CD14-positive monocyte (primary cell): ENCODE results near the gene DNAJC18. TPM values are rescaled to one million over a fixed set of nuclear protein-coding genes. Genes with fewer than 3 reads are reported as not detected.

Experiments
- DNase-seq, 3 donors: peaks; one replicate each; pipeline ENCODE4 v3.0.0-alpha.2; 2011 to 2022
- H2AFZ ChIP-seq: 2 replicates; pipeline ENCODE4 v1.6.0; 2012; ENCODE audit warnings: mild to moderate bottlenecking, low read depth, low read length, inconsistent platforms; ENCODE audit not compliant: insufficient read depth, poor library complexity, severe bottlenecking
- H3K27ac ChIP-seq, 2 donors: 1 replicate in 1 of 2; 2 replicates in 1 of 2; pipeline ENCODE4 v1.5.1; 2012 to 2013; ENCODE audit warnings: low read length in 2 of 2, control low read depth in 1 of 2, inconsistent platforms in 1 of 2, low read depth in 1 of 2, mild to moderate bottlenecking in 1 of 2
- H3K27me3 ChIP-seq, 2 donors: one replicate each; pipeline versions ENCODE4 v1.6.0 to v1.6.1; 2011 to 2013; ENCODE audit warnings: low read length in 2 of 2; ENCODE audit not compliant: control insufficient read depth in 2 of 2, insufficient read depth in 2 of 2
- H3K36me3 ChIP-seq, 2 donors: replicated peaks in 1 of 2; 1 replicate in 1 of 2; 2 replicates in 1 of 2; pipeline versions ENCODE4 v1.5.1 to v1.6.1; 2012 to 2013; ENCODE audit warnings: low read length in 2 of 2, control low read depth in 1 of 2, inconsistent platforms in 1 of 2, mild to moderate bottlenecking in 1 of 2; ENCODE audit not compliant: insufficient read depth in 2 of 2, control insufficient read depth in 1 of 2
- H3K4me1 ChIP-seq, 2 donors: 1 replicate in 1 of 2; 2 replicates in 1 of 2; pipeline versions ENCODE4 v1.5.1 to v1.6.1; 2012 to 2013; ENCODE audit warnings: low read length in 2 of 2, control low read depth in 1 of 2, inconsistent platforms in 1 of 2, mild to moderate bottlenecking in 1 of 2, moderate library complexity in 1 of 2; ENCODE audit not compliant: insufficient read depth in 2 of 2, control insufficient read depth in 1 of 2
- H3K4me2 ChIP-seq: replicated peaks from 2 replicates; pipeline ENCODE3; 2012; ENCODE audit warnings: low read length, moderate library complexity, mild to moderate bottlenecking; ENCODE audit not compliant: poor library complexity, severe bottlenecking; ENCODE audit errors: extremely low read depth
- H3K4me3 ChIP-seq, 3 experiments: fragments of 200-600 bp in 1 of 3; sonication (generic) in 1 of 3; replicated peaks in 1 of 3; 1 replicate in 2 of 3; 2 replicates in 1 of 3; pipeline ENCODE4 v1.5.1; 2011 to 2013; ENCODE audit warnings: low read length in 3 of 3, mild to moderate bottlenecking in 3 of 3, control low read depth in 2 of 3, low read depth in 2 of 3, inconsistent platforms in 1 of 3, moderate library complexity in 1 of 3
- H3K79me2 ChIP-seq: 2 replicates; pipeline ENCODE4 v1.6.0; 2012; ENCODE audit warnings: mild to moderate bottlenecking, control low read depth, inconsistent platforms, low read length, moderate library complexity; ENCODE audit not compliant: insufficient read depth
- H3K9ac ChIP-seq: 2 replicates; pipeline ENCODE4 v1.6.0; 2017; ENCODE audit warnings: low read length, mild to moderate bottlenecking; ENCODE audit not compliant: insufficient read depth, poor library complexity, severe bottlenecking
- H3K9me3 ChIP-seq, 2 donors: replicated peaks in 1 of 2; 1 replicate in 1 of 2; 2 replicates in 1 of 2; pipeline versions ENCODE4 v1.5.1 to v1.6.1; 2012 to 2013; ENCODE audit warnings: low read length in 2 of 2, control low read depth in 1 of 2; ENCODE audit not compliant: control insufficient read depth in 1 of 2, insufficient read depth in 1 of 2
- H4K20me1 ChIP-seq: 2 replicates; pipeline ENCODE4 v1.6.0; 2012; ENCODE audit warnings: mild to moderate bottlenecking, low read length, control low read depth, moderate library complexity; ENCODE audit not compliant: insufficient read depth
- H3K27ac Mint-ChIP-seq, 7 donors: one replicate each; pipeline ENCODE4 v1.8.0; 2020; ENCODE audit warnings: mild to moderate bottlenecking in 7 of 7, mixed read lengths in 7 of 7, moderate library complexity in 6 of 7, inconsistent platforms in 2 of 7
- H3K27me3 Mint-ChIP-seq, 3 donors: one replicate each; pipeline ENCODE4 v1.8.0; 2021 to 2022; ENCODE audit warnings: low read depth in 3 of 3, mild to moderate bottlenecking in 3 of 3, mixed read lengths in 3 of 3, moderate library complexity in 3 of 3, inconsistent platforms in 1 of 3
- H3K36me3 Mint-ChIP-seq, 2 donors: one replicate each; pipeline ENCODE4 v1.8.0; 2020; ENCODE audit warnings: mixed read lengths in 2 of 2, inconsistent platforms in 1 of 2, mild to moderate bottlenecking in 1 of 2
- H3K4me1 Mint-ChIP-seq: one replicate; pipeline ENCODE4 v1.8.0; 2020; ENCODE audit warnings: mild to moderate bottlenecking, mixed read lengths
- H3K4me3 Mint-ChIP-seq, 2 donors: one replicate each; pipeline ENCODE4 v1.8.0; 2020; ENCODE audit warnings: mild to moderate bottlenecking in 2 of 2, mixed read lengths in 2 of 2, moderate library complexity in 1 of 2
- H3K9me3 Mint-ChIP-seq, 7 donors: one replicate each; pipeline ENCODE4 v1.8.0; 2020 to 2022; ENCODE audit warnings: mixed read lengths in 7 of 7, mild to moderate bottlenecking in 6 of 7, moderate library complexity in 6 of 7, inconsistent platforms in 2 of 7
- CTCF ChIP-seq: fragments of 200-600 bp; IDR thresholded peaks from one replicate; pipeline ENCODE4 v1.8.0; 2022; ENCODE audit warnings: antibody characterized with exemption, mild to moderate bottlenecking
- WGBS: methylation state at CpG from one replicate; pipeline ENCODE4 v1.1.5; 2013; ENCODE audit warnings: missing lambda C conversion rate; ENCODE audit not compliant: insufficient coverage; 5-methylcytosine and 5-hydroxymethylcytosine counted together
- intact Hi-C, 2 donors: fragments of 100-400 bp; cut with micrococcal nuclease; formaldehyde crosslinking; loops; one replicate each; pipeline versions ENCODE4 v1.15.0 to v1.15.1; 2023
- polyA plus RNA-seq, 3 donors: library from polyadenylated mRNA; depleted of rRNA in 1 of 3; unstranded in 2 of 3; stranded (reverse) in 1 of 3; fragments of 300-500 nt in 2 of 3; fragments of >200 nt in 1 of 3; fragmentation: Illumina TruSeq in 2 of 3; gene quantifications; 1 replicate in 2 of 3; 2 replicates in 1 of 3; pipeline ENCODE4 v1.2.3, GENCODE V29; 2012 to 2021

DNAJC18 gene
- polyA plus RNA-seq, 3 donors, result 0.87 to 2.6 (median 2.2) TPM

GRCh38 chr5:139384591-139385051 lies 54.7 kb downstream of the DNAJC18 start:
- Histone ChIP-seq H3K9me3 (no peaks in the 10 kb centered on the region), H2AFZ (peak overlapping the region; percentile 84), H4K20me1 (no peaks in the 10 kb centered on the region), H3K4me1 (peaks cover 22 to 30% of the 10 kb centered on the region in 2 donors), H3K4me3 (peak overlapping the region in 2 of 3 experiments; percentile 55 to 86), H3K36me3 (no peaks in the 10 kb centered on the region), H3K79me2 (no peaks in the 10 kb centered on the region), H3K9ac (peak overlapping the region; percentile 58), H3K27me3 (no peaks in the 10 kb centered on the region), H3K4me2 (peak overlapping the region; percentile 80), H3K27ac (peak overlapping the region in 1 of 2 donors; percentile 70)
- H3K36me3 Mint-ChIP-seq, result no peaks in the 10 kb centered on the region
- H3K4me3 Mint-ChIP-seq, result peak overlapping the region; percentile 90 to 93
- WGBS, result 74% methylated on average over 6 of the region's 9 CpGs
- no peaks in the 10 kb centered on the region for H3K9me3 Mint-ChIP-seq
- intact Hi-C loops, result no loop called here
- TF ChIP-seq CTCF, result no peak
- peaks cover 2 to 16% (median 9%) of the 10 kb centered on the region in 3 donors for H3K27me3 Mint-ChIP-seq
- DNase-seq, result no peak
- H3K27ac Mint-ChIP-seq, result peak overlapping the region in 3 of 7 donors; percentile 60 to 71 (median 65)
- H3K4me1 Mint-ChIP-seq, result peaks cover 36% of the 10 kb centered on the region

- H3K4me2 ChIP-seq, result peak overlapping the region; percentile 80
- H4K20me1 ChIP-seq, result no peaks in the 10 kb centered on the region
- Mint-ChIP-seq H3K9me3 (no peaks in the 10 kb centered on the region), H3K4me1 (peaks cover 32% of the 10 kb centered on the region), H3K4me3 (peak overlapping the region in 1 of 2 donors; percentile 51), H3K27me3 (peaks cover 0 to 12% (median 5%) of the 10 kb centered on the region in 3 donors), H3K27ac (no peak overlapping the region), H3K36me3 (no peaks in the 10 kb centered on the region)
- no peak for DNase-seq
- H3K4me1 ChIP-seq, result peaks cover 22 to 30% of the 10 kb centered on the region in 2 donors
- H3K9ac ChIP-seq, result peak overlapping the region; percentile 58
- no peaks in the 10 kb centered on the region for H3K36me3 ChIP-seq
- H3K79me2 ChIP-seq, result no peaks in the 10 kb centered on the region
- H3K9me3 ChIP-seq, result no peaks in the 10 kb centered on the region
- no peaks in the 10 kb centered on the region for H3K27me3 ChIP-seq
- intact Hi-C loops, result no loop called here
- peak overlapping the region in 1 of 2 donors; percentile 14 for H3K27ac ChIP-seq
- H2AFZ ChIP-seq, result peak overlapping the region; percentile 84
- TF ChIP-seq CTCF, result no peak
- no peak overlapping the region for H3K4me3 ChIP-seq
- WGBS, result 90% methylated on average over 6 of the region's 7 CpGs
Observed at GRCh38 chr5:139383993-139384590, 55.2 kb downstream of the DNAJC18 start.
